ENCODE measurements around the gene CDH13. TPM values are rescaled to one million over a fixed set of nuclear protein-coding genes. Genes with fewer than 3 reads are reported as not detected.

Gene CDH13
- total RNA-seq, 4 donors from 2014 or later, result 5.8 to 36.7 (median 20.4) TPM

GRCh38 chr16:83200005-83200779, 573.4 kb downstream of the CDH13 start:
- no peaks in the 10 kb centered on the region for H3K4me1 ChIP-seq
- no peaks in the 10 kb centered on the region for H3K27me3 ChIP-seq
- peak in 1 of 2 donors; percentile 42 for ATAC-seq
- DNase-seq, result peak in 1 of 2 donors; percentile 15
- in situ Hi-C loops (cut with MboI; ENCODE audit: low sequenced_read_pairs in 4 of 4) (loop anchor here in 2 of 4 donors (25.0 kb wide), 2 partner anchors 588 to 938 kb away; no protein-coding TSS in a partner anchor), intact Hi-C loops (cut with DNase I; ENCODE audit: low total_unique reads) (loop anchor here (10.0 kb wide), 2 partner anchors 155 to 245 kb away; no protein-coding TSS in a partner anchor)
- H3K9me3 ChIP-seq, result no peaks in the 10 kb centered on the region
- no peak overlapping the region for H3K4me3 ChIP-seq
- no peaks in the 10 kb centered on the region for H3K36me3 ChIP-seq
- TF ChIP-seq POLR2A (IDR thresholded peaks at IDR 0.05), result no peak
- TF ChIP-seq, protein P1, sequence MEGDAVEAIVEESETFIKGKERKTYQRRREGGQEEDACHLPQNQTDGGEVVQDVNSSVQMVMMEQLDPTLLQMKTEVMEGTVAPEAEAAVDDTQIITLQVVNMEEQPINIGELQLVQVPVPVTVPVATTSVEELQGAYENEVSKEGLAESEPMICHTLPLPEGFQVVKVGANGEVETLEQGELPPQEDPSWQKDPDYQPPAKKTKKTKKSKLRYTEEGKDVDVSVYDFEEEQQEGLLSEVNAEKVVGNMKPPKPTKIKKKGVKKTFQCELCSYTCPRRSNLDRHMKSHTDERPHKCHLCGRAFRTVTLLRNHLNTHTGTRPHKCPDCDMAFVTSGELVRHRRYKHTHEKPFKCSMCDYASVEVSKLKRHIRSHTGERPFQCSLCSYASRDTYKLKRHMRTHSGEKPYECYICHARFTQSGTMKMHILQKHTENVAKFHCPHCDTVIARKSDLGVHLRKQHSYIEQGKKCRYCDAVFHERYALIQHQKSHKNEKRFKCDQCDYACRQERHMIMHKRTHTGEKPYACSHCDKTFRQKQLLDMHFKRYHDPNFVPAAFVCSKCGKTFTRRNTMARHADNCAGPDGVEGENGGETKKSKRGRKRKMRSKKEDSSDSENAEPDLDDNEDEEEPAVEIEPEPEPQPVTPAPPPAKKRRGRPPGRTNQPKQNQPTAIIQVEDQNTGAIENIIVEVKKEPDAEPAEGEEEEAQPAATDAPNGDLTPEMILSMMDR (IDR thresholded peaks at IDR 0.05 in 4 of 5, conservative IDR thresholded peaks at IDR 0.05 in 1 of 5), result peak in 2 of 5 experiments; percentile 27 to 31
- H3K27ac ChIP-seq, result no peak overlapping the region

DNA sequence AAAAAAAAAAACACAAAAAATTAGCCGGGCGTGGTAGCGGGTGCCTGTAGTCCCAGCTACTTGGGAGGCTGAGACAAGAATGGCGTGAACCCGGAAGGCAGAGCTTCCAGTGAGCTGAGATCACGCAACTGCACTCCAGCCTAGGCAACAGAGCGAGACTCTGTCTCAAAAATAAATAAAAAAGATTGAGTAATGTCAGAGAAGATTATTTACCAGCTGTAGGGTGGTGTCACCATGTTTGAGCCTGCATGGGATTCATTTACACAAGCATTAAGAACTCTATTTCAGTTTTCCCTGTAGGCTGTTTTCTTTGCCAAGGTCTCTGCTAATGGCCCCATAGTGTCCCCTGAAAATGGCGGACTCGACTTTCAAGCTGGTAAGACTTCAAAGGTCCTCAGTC, 575.0 kb downstream of the CDH13 start:
- DNase-seq (no peak), ATAC-seq (no peak)
- H3K4me3 ChIP-seq, result no peak overlapping the region
- TF ChIP-seq POLR2A (IDR thresholded peaks at IDR 0.05), result no peak
- TF ChIP-seq, protein P1 (IDR thresholded peaks at IDR 0.05 in 4 of 5, conservative IDR thresholded peaks at IDR 0.05 in 1 of 5), result no peak
- no peak overlapping the region for H3K27ac ChIP-seq
- no peaks in the 10 kb centered on the region for H3K36me3 ChIP-seq
- H3K9me3 ChIP-seq, result no peaks in the 10 kb centered on the region
- intact Hi-C loops (cut with DNase I; ENCODE audit: low total_unique reads), result loop anchor here (10.0 kb wide), 2 partner anchors 153 to 243 kb away; no protein-coding TSS in a partner anchor
- no peaks in the 10 kb centered on the region for H3K4me1 ChIP-seq
- in situ Hi-C loops (cut with MboI; ENCODE audit: low sequenced_read_pairs in 4 of 4), result loop anchor here in 2 of 4 donors (25.0 kb wide), 2 partner anchors 589 to 939 kb away; no protein-coding TSS in a partner anchor
- H3K27me3 ChIP-seq, result no peaks in the 10 kb centered on the region

GRCh38 chr16:83205896-83206295, 579.1 kb downstream of the CDH13 start:
- in situ Hi-C loops (cut with MboI; ENCODE audit: low sequenced_read_pairs in 4 of 4) (loop anchor here in 2 of 4 donors (25.0 kb wide), 2 partner anchors 594 to 944 kb away; no protein-coding TSS in a partner anchor), intact Hi-C loops (cut with DNase I; ENCODE audit: low total_unique reads) (loop anchor here (10.0 kb wide), 2 partner anchors 149 to 239 kb away; no protein-coding TSS in a partner anchor)
- TF ChIP-seq, protein P1 (IDR thresholded peaks at IDR 0.05 in 4 of 5, conservative IDR thresholded peaks at IDR 0.05 in 1 of 5), result no peak
- no peak for TF ChIP-seq POLR2A (IDR thresholded peaks at IDR 0.05)
- ATAC-seq (no peak), DNase-seq (no peak)
- no peaks in the 10 kb centered on the region for H3K4me1 ChIP-seq
- no peaks in the 10 kb centered on the region for H3K27me3 ChIP-seq
- no peak overlapping the region for H3K4me3 ChIP-seq
- no peaks in the 10 kb centered on the region for H3K36me3 ChIP-seq
- no peaks in the 10 kb centered on the region for H3K9me3 ChIP-seq
- no peak overlapping the region for H3K27ac ChIP-seq

- Histone ChIP-seq H3K9me3 (no peaks in the 10 kb centered on the region), H3K27ac (no peak overlapping the region), H3K4me3 (no peak overlapping the region), H3K36me3 (no peaks in the 10 kb centered on the region), H3K27me3 (no peaks in the 10 kb centered on the region), H3K4me1 (no peaks in the 10 kb centered on the region)
- in situ Hi-C loops (cut with MboI; ENCODE audit: low sequenced_read_pairs in 4 of 4) (loop anchor here in 2 of 4 donors (25.0 kb wide), 2 partner anchors 594 to 944 kb away; no protein-coding TSS in a partner anchor), intact Hi-C loops (cut with DNase I; ENCODE audit: low total_unique reads) (loop anchor here (10.0 kb wide), 2 partner anchors 148 to 238 kb away; no protein-coding TSS in a partner anchor)
- TF ChIP-seq POLR2A (IDR thresholded peaks at IDR 0.05), result no peak
- TF ChIP-seq, protein P1 (IDR thresholded peaks at IDR 0.05 in 4 of 5, conservative IDR thresholded peaks at IDR 0.05 in 1 of 5), result no peak
- no peak for DNase-seq
- no peak for ATAC-seq
Observed at GRCh38 chr16:83206426-83206825, 579.7 kb downstream of the CDH13 start.
